Right renal cortex interstitium (tissue), 3 donors: ENCODE data around the gene RDH5. TPM values are rescaled to one million over a fixed set of nuclear protein-coding genes. Genes with fewer than 3 reads are reported as not detected.
A peak's percentile ranks its signal among the peaks of the same experiment; 100 is the strongest.

ENCODE experiments used
- DNase-seq, 3 donors: peaks; one replicate each; pipeline ENCODE4 v3.0.0-alpha.2; 2013; ENCODE audit warnings: low read depth in 3 of 3, low spot score in 2 of 3
- polyA plus RNA-seq, 3 donors: library from polyadenylated mRNA; unstranded; fragments of 120-200 nt; gene quantifications; one replicate each; pipeline ENCODE4 v1.2.1, GENCODE V29; 2013; ENCODE audit not compliant: insufficient read length in 3 of 3

The RDH5 gene
- polyA plus RNA-seq, 3 donors: 18.2 to 22.8 (median 19.2) TPM

GRCh38 chr12:55711786-55712553 lies 8.2 kb upstream of the RDH5 start:
- DNase-seq: no peak

GRCh38 chr12:55712700-55713415 lies 7.3 kb upstream of the RDH5 start:
- no peak for DNase-seq

- no peak for DNase-seq
Measured at GRCh38 chr12:55713721-55714120, 6.5 kb upstream of the RDH5 start.

DNA sequence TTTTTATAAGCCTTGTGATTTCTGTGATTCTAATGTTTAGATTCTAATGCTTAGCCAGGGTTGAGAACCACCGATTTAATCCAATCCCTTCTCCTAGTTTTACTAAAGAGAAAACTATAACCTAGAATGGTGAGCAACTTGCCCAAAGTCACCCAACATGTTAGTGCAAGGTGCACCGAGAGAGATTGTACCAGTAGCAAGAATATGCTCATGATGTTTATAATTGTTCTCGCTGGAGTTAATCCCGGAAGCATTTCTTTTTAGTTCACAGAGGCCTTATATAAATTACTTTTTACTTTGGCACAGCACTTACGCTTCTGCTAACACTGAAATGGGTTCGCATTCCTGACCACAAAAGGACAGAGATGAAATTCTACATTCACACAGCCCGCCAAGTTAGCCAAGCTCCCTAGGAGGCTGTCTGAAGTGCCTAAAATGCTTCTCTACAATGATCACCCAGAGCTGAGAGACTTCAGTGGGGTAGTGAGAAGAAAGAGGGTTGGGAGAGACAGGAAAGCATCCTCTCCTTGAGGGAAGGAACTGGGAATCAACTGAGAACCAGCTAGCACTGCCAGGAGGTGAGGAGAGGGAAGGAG lies 4.9 kb upstream of the RDH5 start:
- DNase-seq: no peak

DNA sequence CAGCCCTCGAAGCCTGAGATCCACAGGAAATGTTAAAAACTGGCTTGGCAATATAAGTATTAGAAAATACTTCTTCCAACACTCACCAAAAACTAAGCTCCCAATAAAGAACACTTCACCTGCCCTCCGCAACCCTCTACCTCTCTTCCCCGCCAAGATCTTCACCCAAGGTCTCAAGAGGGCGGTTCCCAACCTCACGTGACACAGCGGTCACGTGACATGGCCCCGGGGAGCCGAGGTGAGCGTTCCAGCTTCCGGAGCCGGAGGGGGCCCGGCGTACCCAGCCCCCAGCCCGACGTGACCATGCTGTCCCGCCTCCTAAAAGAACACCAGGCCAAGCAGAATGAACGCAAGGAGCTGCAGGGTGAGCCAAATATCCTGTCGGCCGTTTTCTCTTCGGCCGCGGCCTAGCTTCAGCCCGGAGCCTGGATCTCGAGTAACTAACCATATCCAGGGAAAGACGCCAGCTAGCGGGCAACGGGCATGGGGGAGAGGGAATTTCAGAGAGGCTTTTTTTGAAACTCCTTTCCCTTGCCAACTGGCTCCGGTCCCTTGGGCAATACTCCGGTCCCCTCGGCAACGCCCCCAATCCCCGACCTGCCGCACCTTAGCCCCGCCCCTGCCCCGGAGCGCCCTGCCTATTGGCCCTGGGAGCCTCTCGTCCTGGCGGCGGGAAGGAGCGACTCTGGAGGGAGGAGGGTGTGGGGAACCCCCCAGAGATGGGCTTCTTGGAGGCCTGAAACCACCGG lies 4.2 kb upstream of the RDH5 start, which contains the start of gene BLOC1S1:
BLOC1S1 (plus strand) TSS at position 214 of the 749 bp plus-strand sequence; CDS start at position 220, 6 bp downstream.
- DNase-seq: peak in 2 of 3 donors; percentile 91 to 93

DNA sequence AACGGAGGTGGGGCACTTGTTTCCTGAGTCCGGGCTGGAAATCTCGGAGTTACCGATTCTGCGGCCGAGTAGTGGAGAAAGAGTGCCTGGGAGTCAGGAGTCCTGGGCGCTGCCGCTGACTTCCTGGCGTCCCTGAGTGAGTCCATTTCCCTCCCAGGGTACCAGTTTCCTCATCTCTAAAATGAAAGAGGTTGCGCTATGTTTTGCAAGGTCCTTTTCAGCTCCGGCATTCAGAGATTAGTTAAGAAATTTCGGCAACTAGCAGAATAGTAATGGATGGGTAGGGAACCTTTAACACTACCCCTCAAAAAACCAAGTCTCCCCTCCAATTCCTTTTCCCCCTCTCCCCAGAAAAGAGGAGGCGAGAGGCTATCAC lies 3.6 kb upstream of the RDH5 start:
- DNase-seq: no peak

DNA sequence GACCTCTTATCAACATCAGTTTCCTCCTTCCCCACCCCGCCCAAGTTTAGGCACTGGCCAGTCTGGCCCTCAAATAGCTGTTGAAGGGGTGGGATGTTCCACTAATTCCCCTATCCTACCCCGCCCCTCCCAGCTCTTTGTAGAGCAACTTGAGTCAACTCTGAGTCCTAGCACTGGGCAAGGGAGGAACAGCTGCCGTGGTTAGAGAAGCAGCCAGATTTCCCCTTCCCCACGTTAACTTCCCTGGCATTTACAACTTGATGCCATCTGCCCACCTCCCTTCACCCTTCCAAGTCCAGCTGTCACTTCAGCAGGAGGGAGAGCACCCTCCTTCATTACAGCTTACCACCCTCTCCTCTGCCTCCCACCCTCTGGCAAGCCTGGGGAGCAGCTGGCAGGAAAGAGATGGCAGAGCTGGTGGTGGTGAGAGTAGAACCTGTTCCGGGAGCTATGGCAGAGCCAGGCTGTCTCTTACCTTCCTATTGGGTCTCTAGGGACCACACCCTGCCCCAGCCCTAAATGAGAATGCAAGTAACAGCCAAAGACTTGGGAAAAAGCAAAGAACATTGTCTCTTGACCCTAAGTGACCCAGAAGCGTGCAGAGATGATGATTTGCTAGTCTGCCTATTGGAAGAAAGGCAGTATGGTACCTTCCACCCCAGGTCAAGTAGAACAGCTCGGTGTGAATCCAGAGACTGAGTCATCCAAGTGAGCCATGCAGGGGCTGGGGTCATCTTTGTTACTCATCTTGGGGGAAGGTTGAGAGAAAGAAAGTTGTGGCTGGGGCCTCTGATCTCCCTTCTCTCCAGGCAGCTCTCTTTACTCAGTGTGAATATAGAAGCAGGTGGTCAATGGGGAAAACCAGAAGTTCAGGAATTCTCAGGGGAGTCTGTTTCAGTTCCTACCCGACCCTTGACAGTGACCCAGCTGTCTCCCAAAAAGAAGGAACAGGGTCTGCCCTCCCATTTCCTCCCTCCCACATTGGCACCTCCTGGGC lies 2.9 kb upstream of the RDH5 start:
- no peak for DNase-seq

DNA sequence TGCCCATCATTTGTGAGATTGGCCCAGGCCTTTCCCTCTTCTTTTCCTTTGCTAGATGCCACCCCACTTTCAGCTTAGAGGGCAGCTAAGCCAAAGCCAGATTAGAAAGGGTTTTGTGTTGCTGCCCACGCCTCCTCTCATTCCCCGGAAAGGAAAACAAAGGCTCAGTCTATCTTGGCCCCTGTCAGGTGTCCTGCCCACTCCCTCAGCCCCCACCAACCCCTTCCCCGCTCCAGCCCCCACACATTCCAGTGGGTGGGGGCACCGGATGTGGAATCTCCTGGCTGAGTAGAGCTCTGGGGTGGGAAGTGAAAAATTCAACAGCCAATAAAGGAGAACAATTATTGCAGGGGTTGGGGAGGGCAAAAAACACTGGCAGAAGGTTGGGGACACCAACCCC lies 2.2 kb upstream of the RDH5 start:
- DNase-seq: no peak

DNA sequence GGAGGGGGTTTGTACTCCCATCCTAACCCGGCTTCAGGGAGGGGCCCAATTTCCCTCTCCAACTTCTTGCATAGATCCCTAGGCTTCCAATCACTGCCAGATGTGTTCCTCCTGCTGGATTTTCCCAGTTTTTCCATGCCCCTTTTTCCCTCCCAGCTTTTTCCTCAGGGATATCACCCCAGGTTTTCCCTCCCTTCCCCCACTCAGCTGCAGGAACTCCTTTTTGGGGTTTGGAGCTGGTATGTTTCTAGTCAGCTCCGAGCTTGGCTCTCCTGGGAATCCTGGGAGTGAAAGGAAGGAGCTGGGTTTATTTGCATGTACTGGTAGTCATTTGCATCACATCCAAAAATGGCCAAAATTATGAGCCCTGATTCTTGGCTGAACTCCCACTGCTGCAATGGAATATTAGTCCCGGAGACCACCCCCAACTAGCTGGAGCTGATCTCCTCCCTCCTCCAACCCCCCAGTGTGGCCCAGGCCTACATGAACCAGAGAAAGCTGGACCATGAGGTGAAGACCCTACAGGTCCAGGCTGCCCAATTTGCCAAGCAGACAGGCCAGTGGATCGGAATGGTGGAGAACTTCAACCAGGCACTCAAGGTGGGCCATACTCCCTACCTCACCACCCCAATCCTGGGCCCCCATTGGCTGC lies 1.4 kb upstream of the RDH5 start:
- no peak for DNase-seq

- DNase-seq: no peak
Measured at GRCh38 chr12:55719371-55719770, 822 bp upstream of the RDH5 start.

- no peak for DNase-seq
Measured at GRCh38 chr12:55720894-55721444, 776 bp downstream of the RDH5 start.

GRCh38 chr12:55721601-55722213 lies 1.5 kb downstream of the RDH5 start:
- no peak for DNase-seq

DNA sequence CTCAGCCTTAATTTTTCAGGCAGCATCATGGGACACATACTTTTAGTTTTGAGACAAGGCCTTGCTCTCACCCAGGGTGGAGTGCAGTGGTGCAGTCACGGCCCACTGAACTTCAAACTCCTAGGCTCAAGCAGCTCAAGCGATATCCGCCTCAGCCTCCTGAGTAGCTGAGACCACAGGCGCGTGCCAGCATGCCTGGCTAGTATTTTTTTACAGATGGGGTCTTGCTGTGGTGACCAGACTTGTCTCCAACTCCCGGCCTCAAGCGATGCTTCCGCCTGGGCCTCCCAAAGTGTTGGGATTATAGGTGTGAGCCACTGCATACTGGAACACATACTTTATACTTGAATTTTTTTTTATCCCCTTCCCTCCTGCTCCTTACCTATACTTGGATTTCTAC lies 2.8 kb downstream of the RDH5 start:
- no peak for DNase-seq

DNA sequence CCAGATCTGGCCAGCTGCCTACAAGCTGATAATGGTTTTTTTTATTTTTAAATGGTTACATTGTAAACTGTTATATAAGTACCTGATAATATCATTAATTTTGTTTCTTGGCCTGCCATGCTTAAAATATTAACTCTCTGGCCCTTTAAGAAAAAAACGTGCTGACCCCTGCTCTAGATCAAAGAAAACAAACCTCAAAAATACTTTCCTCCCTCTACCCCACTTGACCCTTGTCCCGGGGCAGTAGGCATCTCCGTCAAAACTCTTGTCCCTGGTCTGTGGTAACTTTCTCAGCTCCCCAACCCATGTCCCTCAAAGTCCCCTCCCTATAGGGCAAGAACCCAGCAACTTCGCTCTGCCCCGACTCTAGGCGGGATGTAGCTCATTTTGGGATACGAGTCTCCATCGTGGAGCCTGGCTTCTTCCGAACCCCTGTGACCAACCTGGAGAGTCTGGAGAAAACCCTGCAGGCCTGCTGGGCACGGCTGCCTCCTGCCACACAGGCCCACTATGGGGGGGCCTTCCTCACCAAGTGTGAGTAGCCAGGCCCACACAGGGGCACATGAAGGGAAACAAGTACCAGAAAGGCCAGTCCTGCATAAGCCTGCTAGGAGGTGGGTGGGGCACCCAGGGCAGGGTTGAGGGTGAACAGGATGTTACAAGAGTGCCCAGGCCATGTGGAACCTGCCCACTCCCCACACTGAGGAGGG lies 3.5 kb downstream of the RDH5 start:
- no peak for DNase-seq

DNA sequence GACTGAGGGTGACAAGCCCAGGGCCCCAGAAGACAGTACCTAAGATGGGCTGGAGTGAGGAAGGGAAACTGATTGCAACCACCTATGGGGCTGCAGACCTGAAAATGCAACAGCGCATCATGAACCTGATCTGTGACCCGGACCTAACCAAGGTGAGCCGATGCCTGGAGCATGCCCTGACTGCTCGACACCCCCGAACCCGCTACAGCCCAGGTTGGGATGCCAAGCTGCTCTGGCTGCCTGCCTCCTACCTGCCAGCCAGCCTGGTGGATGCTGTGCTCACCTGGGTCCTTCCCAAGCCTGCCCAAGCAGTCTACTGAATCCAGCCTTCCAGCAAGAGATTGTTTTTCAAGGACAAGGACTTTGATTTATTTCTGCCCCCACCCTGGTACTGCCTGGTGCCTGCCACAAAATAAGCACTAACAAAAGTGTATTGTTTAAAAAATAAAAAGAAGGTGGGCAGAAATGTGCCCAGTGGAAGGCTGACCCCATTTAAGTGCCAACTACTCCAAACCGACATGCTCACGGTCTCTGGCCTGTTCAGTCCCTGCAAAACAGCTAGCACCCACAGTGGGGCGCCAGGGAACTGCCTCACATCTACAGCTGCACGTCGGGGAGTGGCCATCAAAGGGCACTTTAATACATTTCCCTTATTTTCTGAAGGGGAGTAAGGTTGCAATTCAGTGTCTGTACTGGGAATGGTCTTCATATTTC lies 4.2 kb downstream of the RDH5 start:
- DNase-seq: no peak

DNA sequence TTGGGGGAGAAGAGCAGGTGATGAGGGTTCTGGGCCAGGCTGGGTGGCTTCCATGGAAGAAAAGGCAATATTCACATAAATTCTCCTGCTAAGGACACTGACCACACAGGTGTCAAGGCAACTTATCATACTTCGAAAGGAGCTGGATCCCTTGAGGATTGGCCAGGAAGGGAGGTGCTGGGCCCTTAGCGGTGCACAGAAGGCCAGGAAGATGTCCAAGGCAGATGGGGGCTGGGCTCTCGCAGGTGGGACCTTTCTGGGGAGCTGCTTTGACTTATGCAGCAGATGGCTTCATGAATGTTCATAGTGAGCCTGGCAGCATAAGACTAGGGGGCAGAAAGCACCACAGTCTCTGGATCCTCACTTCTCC lies 4.7 kb downstream of the RDH5 start:
- DNase-seq: no peak

GRCh38 chr12:55725556-55725955 lies 5.4 kb downstream of the RDH5 start:
- no peak for DNase-seq
